K562 (cell line): ENCODE measurements around the gene GPC1. TPM values are rescaled to one million over a fixed set of nuclear protein-coding genes. Genes with fewer than 3 reads are reported as not detected.

Experiments used
- ATAC-seq: fragments of 200-7000 bp; cut with Tn5 transposase; 3 replicates; pipeline ENCODE4 v1.9.1; 2020; ENCODE audit warnings: moderate library complexity
- BruUV-seq: library from RNA; stranded (reverse); fragments of 400-500 nt; replicated peaks from 2 replicates; lab custom pipeline; 2021; lab: Mats Ljungman, UMichigan
- CTCF ChIA-PET: fragments of 300-600 bp; formaldehyde crosslinking; extraction: SDS; loops from one replicate; lab custom pipeline; 2021; ENCODE audit warnings: low intra/inter-chr PET ratio; lab: Yijun Ruan, JAX
- POLR2A ChIA-PET: fragments of 300-600, 350-650 bp; sonication (Branson Sonifier 250); formaldehyde crosslinking; extraction: SDS; loops from one replicate; lab custom pipeline; 2021; ENCODE audit warnings: antibody characterized with exemption, inconsistent platforms; lab: Yijun Ruan, JAX
- DNase-seq, 4 experiments: peaks; one replicate each; pipeline versions ENCODE4 v3.0.0 to v3.0.0-alpha.2; 2011 to 2018; ENCODE audit warnings: low spot score in 3 of 4, mixed read lengths in 3 of 4; ENCODE audit errors: extremely low read depth in 1 of 4
- FAIRE-seq: peaks from 2 replicates; lab custom pipeline; 2011; peaks lifted over from hg19 to GRCh38; lab: Jason Lieb, UNC
- H2AFZ ChIP-seq: 2 replicates; pipeline ENCODE4 v1.6.0; 2011; ENCODE audit warnings: low read depth, low read length, control low read depth, inconsistent platforms
- H3K27ac ChIP-seq: fragments of 200-600 bp; 3 replicates; pipeline ENCODE4 v1.8.0; 2011; ENCODE audit warnings: low read depth, mild to moderate bottlenecking, control low read depth, inconsistent platforms, low read length, moderate library complexity, mixed read lengths; ENCODE audit errors: extremely low read depth
- H3K27me3 ChIP-seq, 2 experiments: fragments of 300-600 bp in 1 of 2; 2 replicates in 1 of 2; 3 replicates in 1 of 2; pipeline versions ENCODE4 v1.6.0 to v1.8.0; 2011; ENCODE audit warnings: inconsistent platforms in 2 of 2, low read length in 2 of 2, mild to moderate bottlenecking in 1 of 2, mixed read lengths in 1 of 2, moderate library complexity in 1 of 2; ENCODE audit not compliant: control insufficient read depth in 2 of 2, insufficient read depth in 2 of 2
- H3K36me3 ChIP-seq: fragments of 300-600 bp; 3 replicates; pipeline ENCODE4 v1.8.0; 2011; ENCODE audit warnings: mild to moderate bottlenecking, low read length, inconsistent platforms; ENCODE audit not compliant: control insufficient read depth, insufficient read depth
- H3K4me1 ChIP-seq, 2 experiments: fragments of 200-600 bp in 1 of 2; replicated peaks in 1 of 2; 2 replicates in 1 of 2; 3 replicates in 1 of 2; pipeline versions ENCODE4 v1.5.1 to v1.8.0; 2011; ENCODE audit warnings: inconsistent platforms in 2 of 2, low read length in 2 of 2, mild to moderate bottlenecking in 1 of 2, mixed read lengths in 1 of 2, moderate library complexity in 1 of 2; ENCODE audit not compliant: control insufficient read depth in 2 of 2, insufficient read depth in 2 of 2
- H3K4me2 ChIP-seq: 2 replicates; pipeline ENCODE4 v1.6.1; 2011; ENCODE audit warnings: low read length, control low read depth, inconsistent platforms, mixed read lengths; ENCODE audit not compliant: insufficient read depth
- H3K4me3 ChIP-seq: fragments of 200-600 bp; sonication (generic), shearing (Covaris generic); 2 replicates; pipeline ENCODE4 v1.5.1; 2016; ENCODE audit warnings: control low read depth, inconsistent platforms
- H3K79me2 ChIP-seq: fragments of 200-600 bp; 3 replicates; pipeline ENCODE4 v1.8.0; 2011; ENCODE audit warnings: low read length, inconsistent platforms; ENCODE audit not compliant: control insufficient read depth, insufficient read depth
- H3K9ac ChIP-seq, 2 experiments: 2 replicates each; pipeline versions ENCODE4 v1.6.0 to v1.6.1; 2011; ENCODE audit warnings: low read depth in 2 of 2, low read length in 2 of 2, control low read depth in 1 of 2, inconsistent platforms in 1 of 2, mild to moderate bottlenecking in 1 of 2, mixed read lengths in 1 of 2; ENCODE audit not compliant: insufficient read depth in 1 of 2
- H3K9me1 ChIP-seq: one replicate; pipeline ENCODE4 v1.6.0; 2011; ENCODE audit warnings: inconsistent platforms, mild to moderate bottlenecking, low read length, moderate library complexity; ENCODE audit not compliant: control insufficient read depth, insufficient read depth
- H3K9me3 ChIP-seq: replicated peaks from 2 replicates; pipeline ENCODE4 v1.5.1; 2011; ENCODE audit warnings: low read depth, low read length, inconsistent platforms; ENCODE audit not compliant: control insufficient read depth, insufficient read depth
- H4K20me1 ChIP-seq: replicated peaks from 2 replicates; pipeline ENCODE4 v1.6.1; 2011; ENCODE audit warnings: low read length, inconsistent platforms, mixed read lengths; ENCODE audit not compliant: control insufficient read depth, insufficient read depth
- FUS ChIP-seq: fragments of 200-400 bp; formaldehyde crosslinking; optimal IDR thresholded peaks from 2 replicates; pipeline ENCODE3; 2017; ENCODE audit warnings: low read depth, low read length
- HNRNPK ChIP-seq: fragments of 200-400 bp; formaldehyde crosslinking; IDR thresholded peaks from one replicate; pipeline ENCODE4 v1.6.1; 2018; ENCODE audit warnings: mild to moderate bottlenecking, low read depth, low read length; ENCODE audit not compliant: poor library complexity, severe bottlenecking
- KDM1A ChIP-seq, 2 experiments: fragments of 450-650 bp; IDR thresholded peaks; 2 replicates each; pipeline ENCODE4 v1.6.1; 2016; ENCODE audit warnings: mild to moderate bottlenecking in 2 of 2
- MYNN ChIP-seq, 2 experiments: sonication (generic); formaldehyde crosslinking in 1 of 2; IDR thresholded peaks; 2 replicates each; pipeline versions ENCODE4 v1.5.0 to v1.6.1; 2016 to 2020; ENCODE audit warnings: antibody characterized with exemption in 1 of 2, missing genetic modification reagents in 1 of 2
- RUNX1 ChIP-seq: sonication (generic); IDR thresholded peaks from 2 replicates; pipeline ENCODE4 v1.6.1; 2016; ENCODE audit warnings: antibody characterized with exemption, low read depth
- STAT5A ChIP-seq: IDR thresholded peaks from 2 replicates; pipeline ENCODE4 v1.6.1; 2012; ENCODE audit warnings: low read length, inconsistent platforms, borderline replicate concordance
- WGBS: fragments of 100-300 bp; shearing (Covaris generic); methylation state at CpG from one replicate; pipeline ENCODE4 v1.1.6; 2016; ENCODE audit warnings: low coverage, mixed read lengths; ENCODE audit not compliant: insufficient coverage; ENCODE audit errors: missing lambda C conversion rate; 5-methylcytosine and 5-hydroxymethylcytosine counted together
- in situ Hi-C: fragments of 300-500 bp; cut with MboI; formaldehyde crosslinking; loops from 4 replicates; pipeline ENCODE4 v1.15.0; 2018; ENCODE audit warnings: inconsistent platforms, mixed read lengths
- intact Hi-C: fragments of 100-400 bp; cut with micrococcal nuclease; formaldehyde crosslinking; loops from 2 replicates; pipeline ENCODE4 v1.14.2; 2022
- polyA plus RNA-seq, 8 experiments: library from polyadenylated mRNA; depleted of rRNA in 4 of 8; stranded (reverse) in 5 of 8; unstranded in 3 of 8; fragments of >200 nt; fragmentation: Nextera tagmentation in 2 of 8; fragmentation: Illumina TruSeq in 1 of 8; extraction: Ambion mirVana in 2 of 8; extraction: Trizol in 1 of 8; gene quantifications; 2 replicates each; pipeline versions ENCODE4 v1.2.1 to v1.2.3, GENCODE V29; 2011 to 2014; ENCODE audit warnings: inconsistent platforms in 1 of 8, missing spikeins in 1 of 8
- total RNA-seq, 7 experiments: library from RNA; depleted of rRNA in 6 of 7; stranded (reverse); fragments of >200 nt in 6 of 7; fragmentation: Illumina TruSeq in 2 of 7; extraction: Trizol in 2 of 7; gene quantifications; 2 replicates each; pipeline versions ENCODE4 v1.2.1 to v1.2.3, GENCODE V29; 2011 to 2021; ENCODE audit warnings: low replicate concordance in 1 of 7
- TF ChIP-seq, protein P1 (sequence below): sonication (generic); formaldehyde crosslinking; IDR thresholded peaks from 2 replicates; pipeline ENCODE4 v1.9.0; 2022; ENCODE audit warnings: mild to moderate bottlenecking, missing genetic modification reagents
- TF ChIP-seq, protein P2 (sequence below): fragments of 200-800 bp; sonication (Bioruptor generic); IDR thresholded peaks from 2 replicates; pipeline ENCODE4 v1.6.1; 2017; ENCODE audit warnings: missing genetic modification characterization, missing compliant biosample characterization
- TF ChIP-seq, protein P3 (sequence below), 2 experiments: fragments of 450-650 bp; IDR thresholded peaks; 2 replicates each; pipeline ENCODE4 v1.6.1; 2016

The GPC1 gene
- total and polyA plus RNA-seq, 9 of the 15 experiments (the other 6 are each of a cell fraction or from before 2014, with no cell fraction given) = 0.07 to 0.82 (median 0.14) TPM; not detected in 3

GRCh38 chr2:240469740-240470139 is 34.3 kb downstream of the GPC1 start:
- POLR2A ChIA-PET = no interaction called here
- DNase-seq = no peak
- BruUV-seq = no TSS peak
- intact Hi-C loops (no loop called here), in situ Hi-C loops (no loop called here)
- Histone ChIP-seq H3K9ac (no peak overlapping the region), H3K4me1 (peaks cover 0 to 7% of the 10 kb centered on the region in 2 experiments; a peak in 1 of 5 replicates), H3K27me3 (no peaks in the 10 kb centered on the region), H3K9me3 (no peaks in the 10 kb centered on the region), H2AFZ (no peak overlapping the region), H4K20me1 (no peaks in the 10 kb centered on the region), H3K27ac (no peak overlapping the region), H3K79me2 (no peaks in the 10 kb centered on the region), H3K4me2 (no peak overlapping the region), H3K36me3 (no peaks in the 10 kb centered on the region), H3K9me1 (no peaks in the 10 kb centered on the region), H3K4me3 (no peak overlapping the region)
- ATAC-seq = no peak
- TF ChIP-seq FUS (no peak), KDM1A (IDR thresholded peaks at IDR 0.05) (peak in 1 of 2 experiments; percentile 12; a peak in 1 of 4 replicates), RUNX1 (no peak)
- TF ChIP-seq, protein P1, sequence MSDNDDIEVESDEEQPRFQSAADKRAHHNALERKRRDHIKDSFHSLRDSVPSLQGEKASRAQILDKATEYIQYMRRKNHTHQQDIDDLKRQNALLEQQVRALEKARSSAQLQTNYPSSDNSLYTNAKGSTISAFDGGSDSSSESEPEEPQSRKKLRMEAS (CRISPR knock-in tag) = peak; percentile 30; the same call in 1 of the 2 replicates
- FAIRE-seq = no peak
- CTCF ChIA-PET = no interaction called here
- WGBS = 66% methylated on average over 6 of the region's 6 CpGs

GRCh38 chr2:240472078-240472790 is 36.8 kb downstream of the GPC1 start:
- FAIRE-seq = no peak
- Histone ChIP-seq H3K9ac (no peak overlapping the region), H3K9me3 (no peaks in the 10 kb centered on the region; the same call in 1 of the 2 replicates), H2AFZ (no peak overlapping the region), H3K27ac (no peak overlapping the region), H3K9me1 (no peaks in the 10 kb centered on the region), H3K4me3 (no peak overlapping the region), H4K20me1 (no peaks in the 10 kb centered on the region), H3K4me1 (no peaks in the 10 kb centered on the region), H3K36me3 (no peaks in the 10 kb centered on the region), H3K4me2 (no peak overlapping the region), H3K27me3 (no peaks in the 10 kb centered on the region), H3K79me2 (no peaks in the 10 kb centered on the region)
- WGBS = 90% methylated on average over 4 of the region's 11 CpGs
- ATAC-seq = no peak
- CTCF ChIA-PET = no interaction called here
- intact Hi-C loops = no loop called here
- no peak for DNase-seq
- BruUV-seq = no TSS peak
- in situ Hi-C loops = no loop called here
- POLR2A ChIA-PET = no interaction called here
- TF ChIP-seq, protein P2, sequence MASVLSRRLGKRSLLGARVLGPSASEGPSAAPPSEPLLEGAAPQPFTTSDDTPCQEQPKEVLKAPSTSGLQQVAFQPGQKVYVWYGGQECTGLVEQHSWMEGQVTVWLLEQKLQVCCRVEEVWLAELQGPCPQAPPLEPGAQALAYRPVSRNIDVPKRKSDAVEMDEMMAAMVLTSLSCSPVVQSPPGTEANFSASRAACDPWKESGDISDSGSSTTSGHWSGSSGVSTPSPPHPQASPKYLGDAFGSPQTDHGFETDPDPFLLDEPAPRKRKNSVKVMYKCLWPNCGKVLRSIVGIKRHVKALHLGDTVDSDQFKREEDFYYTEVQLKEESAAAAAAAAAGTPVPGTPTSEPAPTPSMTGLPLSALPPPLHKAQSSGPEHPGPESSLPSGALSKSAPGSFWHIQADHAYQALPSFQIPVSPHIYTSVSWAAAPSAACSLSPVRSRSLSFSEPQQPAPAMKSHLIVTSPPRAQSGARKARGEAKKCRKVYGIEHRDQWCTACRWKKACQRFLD (CRISPR knock-in tag) = no peak
- TF ChIP-seq, protein P3, sequence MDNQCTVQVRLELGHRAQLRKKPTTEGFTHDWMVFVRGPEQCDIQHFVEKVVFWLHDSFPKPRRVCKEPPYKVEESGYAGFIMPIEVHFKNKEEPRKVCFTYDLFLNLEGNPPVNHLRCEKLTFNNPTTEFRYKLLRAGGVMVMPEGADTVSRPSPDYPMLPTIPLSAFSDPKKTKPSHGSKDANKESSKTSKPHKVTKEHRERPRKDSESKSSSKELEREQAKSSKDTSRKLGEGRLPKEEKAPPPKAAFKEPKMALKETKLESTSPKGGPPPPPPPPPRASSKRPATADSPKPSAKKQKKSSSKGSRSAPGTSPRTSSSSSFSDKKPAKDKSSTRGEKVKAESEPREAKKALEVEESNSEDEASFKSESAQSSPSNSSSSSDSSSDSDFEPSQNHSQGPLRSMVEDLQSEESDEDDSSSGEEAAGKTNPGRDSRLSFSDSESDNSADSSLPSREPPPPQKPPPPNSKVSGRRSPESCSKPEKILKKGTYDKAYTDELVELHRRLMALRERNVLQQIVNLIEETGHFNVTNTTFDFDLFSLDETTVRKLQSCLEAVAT (IDR thresholded peaks at IDR 0.05) = no peak
- TF ChIP-seq MYNN (IDR thresholded peaks at IDR 0.05) (no peak), MYNN (CRISPR knock-in tag; IDR thresholded peaks at IDR 0.05) (no peak), STAT5A (no peak), HNRNPK (no peak)
